Liver (tissue), 9 donors: ENCODE results near the gene FRAS1. TPM values are rescaled to one million over a fixed set of nuclear protein-coding genes. Genes with fewer than 3 reads are reported as not detected.

Experiments used
- DNase-seq: peaks from one replicate; pipeline ENCODE4 v3.0.0-alpha.2; 2017; ENCODE audit warnings: low spot score
- H3K27ac ChIP-seq, 2 donors: one replicate each; pipeline ENCODE4 v1.7.0; 2013; ENCODE audit warnings: inconsistent platforms in 2 of 2, low read length in 2 of 2, control low read depth in 1 of 2, low read depth in 1 of 2, mild to moderate bottlenecking in 1 of 2
- H3K27me3 ChIP-seq, 4 donors: one replicate each; pipeline versions ENCODE4 v1.6.1 to v1.7.0; 2013; ENCODE audit warnings: low read length in 3 of 4, inconsistent platforms in 1 of 4, mild to moderate bottlenecking in 1 of 4, moderate library complexity in 1 of 4; ENCODE audit not compliant: control insufficient read depth in 4 of 4, insufficient read depth in 4 of 4
- H3K36me3 ChIP-seq, 4 donors: one replicate each; pipeline versions ENCODE4 v1.6.1 to v1.7.0; 2013; ENCODE audit warnings: low read length in 3 of 4, mild to moderate bottlenecking in 3 of 4, low read depth in 1 of 4, moderate library complexity in 1 of 4; ENCODE audit not compliant: control insufficient read depth in 4 of 4, insufficient read depth in 3 of 4
- H3K4me1 ChIP-seq, 4 donors: one replicate each; pipeline versions ENCODE4 v1.6.1 to v1.7.0; 2013; ENCODE audit warnings: low read length in 3 of 4, mild to moderate bottlenecking in 3 of 4, moderate library complexity in 1 of 4; ENCODE audit not compliant: control insufficient read depth in 4 of 4, insufficient read depth in 4 of 4
- H3K4me3 ChIP-seq, 3 donors: one replicate each; pipeline versions ENCODE4 v1.6.1 to v1.7.0; 2013; ENCODE audit warnings: low read length in 3 of 3, control low read depth in 1 of 3, low read depth in 1 of 3, mild to moderate bottlenecking in 1 of 3
- H3K9ac ChIP-seq, 2 donors: one replicate each; pipeline ENCODE4 v1.7.0; 2013; ENCODE audit warnings: low read length in 2 of 2, mild to moderate bottlenecking in 2 of 2, moderate library complexity in 2 of 2, control low read depth in 1 of 2, low read depth in 1 of 2
- H3K9me3 ChIP-seq, 4 donors: one replicate each; pipeline versions ENCODE4 v1.6.1 to v1.7.0; 2013; ENCODE audit warnings: low read length in 3 of 4; ENCODE audit not compliant: control insufficient read depth in 4 of 4
- CTCF ChIP-seq: fragments of 150-350 bp; IDR thresholded peaks from 2 replicates; pipeline ENCODE4 v1.5.1; 2017; ENCODE audit warnings: improper control_type of control experiment, low read depth, low read length; ENCODE audit not compliant: missing input control
- FOXA1 ChIP-seq: IDR thresholded peaks from 2 replicates; pipeline ENCODE4 v1.6.1; 2016; ENCODE audit warnings: antibody characterized with exemption
- GABPA ChIP-seq, 2 donors: IDR thresholded peaks in 1 of 2; conservative IDR thresholded peaks in 1 of 2; 2 replicates each; pipeline ENCODE4 v1.6.1; 2016; ENCODE audit warnings: antibody characterized with exemption in 2 of 2, mild to moderate bottlenecking in 1 of 2, moderate library complexity in 1 of 2
- HNF4A ChIP-seq, 2 donors: conservative IDR thresholded peaks; 2 replicates each; pipeline ENCODE4 v1.6.1; 2016; ENCODE audit warnings: antibody characterized with exemption in 2 of 2, mild to moderate bottlenecking in 2 of 2
- HNF4G ChIP-seq: IDR thresholded peaks from 2 replicates; pipeline ENCODE4 v1.6.1; 2016; ENCODE audit warnings: antibody characterized with exemption
- JUND ChIP-seq, 2 donors: IDR thresholded peaks; 2 replicates each; pipeline ENCODE4 v1.6.1; 2016; ENCODE audit warnings: antibody characterized with exemption in 2 of 2
- NR2F2 ChIP-seq: IDR thresholded peaks from 2 replicates; pipeline ENCODE4 v1.6.1; 2016; ENCODE audit warnings: antibody characterized with exemption
- RAD21 ChIP-seq, 2 donors: IDR thresholded peaks; 2 replicates each; pipeline ENCODE4 v1.6.1; 2016; ENCODE audit warnings: antibody characterized with exemption in 2 of 2, mild to moderate bottlenecking in 2 of 2
- REST ChIP-seq: IDR thresholded peaks from 2 replicates; pipeline ENCODE4 v1.6.1; 2016; ENCODE audit warnings: antibody characterized with exemption, mild to moderate bottlenecking
- RXRA ChIP-seq, 2 donors: IDR thresholded peaks; 2 replicates each; pipeline ENCODE4 v1.6.1; 2017 to 2018; ENCODE audit warnings: antibody characterized with exemption in 2 of 2, mild to moderate bottlenecking in 1 of 2
- SP1 ChIP-seq: IDR thresholded peaks from 2 replicates; pipeline ENCODE4 v1.6.1; 2018; ENCODE audit warnings: antibody characterized with exemption, mild to moderate bottlenecking
- TAF1 ChIP-seq: conservative IDR thresholded peaks from 2 replicates; pipeline ENCODE4 v1.6.1; 2016; ENCODE audit warnings: antibody characterized with exemption, mild to moderate bottlenecking
- YY1 ChIP-seq: IDR thresholded peaks from 2 replicates; pipeline ENCODE4 v1.6.1; 2016; ENCODE audit warnings: antibody characterized with exemption, mild to moderate bottlenecking
- ZBTB33 ChIP-seq: IDR thresholded peaks from 2 replicates; pipeline ENCODE4 v1.6.1; 2016; ENCODE audit warnings: antibody characterized with exemption
- WGBS: extraction: QIAGEN DNeasy Blood & Tissue Kit; methylation state at CpG from one replicate; pipeline ENCODE4 v1.1.7; 2013; 5-methylcytosine and 5-hydroxymethylcytosine counted together
- polyA plus RNA-seq, 2 donors: library from polyadenylated mRNA; stranded (reverse) in 1 of 2; unstranded in 1 of 2; fragments of 200-250 nt in 1 of 2; fragments of >200 nt in 1 of 2; fragmentation: Nextera tagmentation in 1 of 2; extraction: Ambion mirVana in 1 of 2; gene quantifications; one replicate each; pipeline versions ENCODE4 v1.2.1 to v1.2.3, GENCODE V29; 2013 to 2015
- total RNA-seq, 2 donors: library from RNA; depleted of rRNA; stranded (reverse); fragments of >200 nt; gene quantifications; one replicate each; pipeline ENCODE4 v1.2.3, GENCODE V29; 2014
- donor health status: healthy.
- donor health status: healthy.
- donor health status: healthy.
- donor health status: healthy.
- donor health status: healthy.

FRAS1 gene
- total and polyA plus RNA-seq, 4 donors: 0.08 to 6.0 (median 1.1) TPM

- DNase-seq: no peak
- H3K4me3 ChIP-seq: no peak overlapping the region
- H3K9ac ChIP-seq: no peak overlapping the region
- no peaks in the 10 kb centered on the region for H3K36me3 ChIP-seq
- no peak overlapping the region for H3K27ac ChIP-seq
- TF ChIP-seq GABPA (IDR thresholded peaks at IDR 0.05 in 1 of 2, conservative IDR thresholded peaks at IDR 0.05 in 1 of 2) (no peak), HNF4G (no peak), JUND (IDR thresholded peaks at IDR 0.05) (no peak), NR2F2 (no peak), ZBTB33 (no peak), YY1 (no peak), FOXA1 (no peak), TAF1 (no peak), HNF4A (conservative IDR thresholded peaks at IDR 0.05) (no peak), CTCF (no peak), RAD21 (IDR thresholded peaks at IDR 0.05) (no peak)
- no peaks in the 10 kb centered on the region for H3K4me1 ChIP-seq
- no peaks in the 10 kb centered on the region for H3K9me3 ChIP-seq
- no peaks in the 10 kb centered on the region for H3K27me3 ChIP-seq
Measured at GRCh38 chr4:78242071-78242470, 184.9 kb downstream of the FRAS1 start.

DNA sequence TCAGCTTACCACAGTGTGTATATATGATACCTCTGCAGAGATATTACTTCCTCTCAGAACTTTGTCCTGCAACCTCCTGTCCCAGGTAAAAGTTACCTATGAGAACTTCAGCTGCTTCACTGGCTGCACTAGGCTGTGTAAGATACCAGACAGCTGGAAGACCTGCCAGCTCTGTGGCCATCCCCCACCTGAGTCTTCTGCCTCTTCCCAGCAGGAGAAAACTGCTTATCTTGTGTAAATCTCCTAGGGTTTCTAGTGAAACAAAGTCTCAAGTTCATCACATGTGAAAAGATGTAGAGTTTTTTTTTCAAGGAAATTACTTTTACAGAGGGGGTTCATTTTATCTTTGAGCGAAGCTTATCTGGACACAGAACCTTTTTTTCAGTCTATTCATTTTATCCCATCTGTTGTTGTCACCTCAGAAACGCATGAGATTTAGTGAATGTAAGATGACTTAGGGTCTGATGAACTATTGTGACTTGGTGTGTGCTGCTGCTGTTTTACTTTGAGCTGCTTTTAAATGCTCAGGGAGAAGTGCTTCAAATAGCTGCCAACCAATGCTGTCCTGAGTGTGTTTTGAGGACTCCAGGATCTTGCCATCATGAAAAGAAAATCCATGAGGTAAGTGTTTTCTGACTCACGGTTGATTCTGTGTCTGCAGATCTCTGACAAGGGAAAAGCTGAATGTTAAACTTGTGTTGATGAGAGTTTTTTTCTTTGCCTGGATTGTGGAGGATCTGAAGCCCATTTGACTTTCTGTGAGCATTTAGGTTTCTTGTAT lies 187.8 kb downstream of the FRAS1 start:
- Histone ChIP-seq H3K4me1 (no peaks in the 10 kb centered on the region), H3K9me3 (no peaks in the 10 kb centered on the region), H3K9ac (no peak overlapping the region), H3K4me3 (no peak overlapping the region), H3K36me3 (no peaks in the 10 kb centered on the region), H3K27ac (no peak overlapping the region), H3K27me3 (no peaks in the 10 kb centered on the region)
- no peak for DNase-seq
- WGBS: 74% methylated on average over 3 of the region's 3 CpGs
- TF ChIP-seq SP1 (no peak), HNF4A (conservative IDR thresholded peaks at IDR 0.05) (no peak), RXRA (IDR thresholded peaks at IDR 0.05) (no peak), YY1 (no peak), REST (no peak), TAF1 (no peak), JUND (IDR thresholded peaks at IDR 0.05) (no peak), ZBTB33 (no peak), FOXA1 (no peak), NR2F2 (no peak), HNF4G (no peak)
